Erythroblast (primary cell): ENCODE measurements around the gene LHFPL3.

Source experiments
- GATA1 ChIP-seq: IDR thresholded peaks from 2 replicates; pipeline ENCODE4 v1.6.1; 2011; ENCODE audit warnings: low read depth, mild to moderate bottlenecking, control low read depth, low read length, moderate library complexity
- POLR2A ChIP-seq: IDR thresholded peaks from 2 replicates; pipeline ENCODE4 v1.6.1; 2011; ENCODE audit warnings: mild to moderate bottlenecking, low read length

DNA sequence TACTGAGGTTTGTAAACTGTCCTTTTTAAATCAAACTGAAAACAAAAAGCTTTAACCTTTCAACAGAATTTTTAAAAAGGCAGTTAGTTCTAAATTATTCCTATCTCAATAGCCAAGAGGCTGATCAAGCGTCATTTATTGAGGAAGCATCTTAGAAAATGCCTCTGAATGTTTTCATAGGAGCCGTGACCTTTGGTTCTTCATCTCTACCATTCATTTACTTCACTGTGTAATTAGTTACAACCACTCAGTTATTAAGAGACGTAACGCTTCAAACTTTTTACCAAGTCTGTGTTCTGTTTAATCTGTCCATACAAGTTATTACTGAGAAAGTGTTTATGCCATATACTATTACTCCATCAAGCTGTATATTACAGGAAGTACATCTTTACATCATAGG lies 578.2 kb downstream of the LHFPL3 start:
- no peak for TF ChIP-seq POLR2A
- TF ChIP-seq GATA1: no peak
